T-helper 1 cell treated with Interleukin-12 subunit alpha and Interleukin-12 subunit beta and Interleukin-4 antibody, amounts not matched to agents 30 μg/mL and 1 μg/mL, for 36 hours (primary cell): Measurements from ENCODE around the gene C11orf24.

Experiments
- H3K27ac Mint-ChIP-seq: one replicate; pipeline ENCODE4 v1.8.0; 2021; ENCODE audit warnings: mild to moderate bottlenecking, mixed read lengths
- H3K27me3 Mint-ChIP-seq: one replicate; pipeline ENCODE4 v1.8.0; 2021; ENCODE audit warnings: low read depth, mixed read lengths
- H3K36me3 Mint-ChIP-seq: one replicate; pipeline ENCODE4 v1.8.0; 2021; ENCODE audit warnings: low read depth, mixed read lengths
- H3K4me1 Mint-ChIP-seq: one replicate; pipeline ENCODE4 v1.8.0; 2021; ENCODE audit warnings: low read depth, mixed read lengths
- H3K4me3 Mint-ChIP-seq: one replicate; pipeline ENCODE4 v1.8.0; 2021; ENCODE audit warnings: mild to moderate bottlenecking, moderate library complexity, mixed read lengths
- H3K9me3 Mint-ChIP-seq: one replicate; pipeline ENCODE4 v1.8.0; 2021; ENCODE audit warnings: mixed read lengths

The C11orf24 gene

DNA sequence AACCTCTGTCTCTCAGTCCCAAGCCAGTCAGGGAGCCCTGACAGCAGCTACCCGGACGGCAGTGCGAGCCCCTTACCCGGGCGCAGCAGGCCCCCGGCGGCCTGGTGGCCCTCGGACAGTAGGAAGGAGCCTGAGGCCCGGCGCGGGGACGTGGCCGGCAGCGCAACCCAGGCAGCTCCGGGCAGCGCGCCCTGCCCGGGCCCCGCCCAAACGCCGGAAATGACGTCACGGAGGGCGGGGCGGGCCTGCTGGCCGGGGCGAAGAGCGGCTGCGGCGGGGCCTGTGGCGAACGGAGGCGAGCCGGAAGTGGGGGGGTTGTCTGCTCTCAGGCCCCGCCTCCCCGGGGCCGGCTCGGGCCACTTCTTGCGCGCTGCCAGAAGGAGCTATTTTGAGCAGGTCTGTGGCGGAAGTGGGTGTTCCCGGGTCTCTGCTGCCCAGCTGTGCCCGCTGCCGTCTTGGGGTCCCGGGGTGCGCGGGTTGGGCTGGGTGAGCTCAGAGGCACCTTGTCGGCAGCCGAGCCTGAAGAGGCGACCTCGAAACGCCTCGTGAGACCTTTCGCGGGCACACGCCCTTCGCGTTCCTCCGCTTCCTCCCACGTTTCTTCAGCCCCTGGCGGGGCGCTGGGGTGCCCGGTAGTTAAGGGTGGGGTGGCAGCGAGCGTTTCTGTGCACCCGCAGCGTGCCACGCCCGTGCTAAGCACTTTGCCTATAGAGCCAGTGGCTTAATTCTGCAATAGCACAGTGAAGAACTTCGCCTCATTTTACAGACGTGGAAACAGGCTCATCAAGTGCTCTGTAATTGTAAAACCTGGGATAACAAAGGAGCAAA lies at the start of gene C11orf24:
C11orf24 (minus strand) TSS at position 193 of the 828 bp plus-strand sequence. CDS start 8,206 bp downstream, outside the sequence.
- Mint-ChIP-seq H3K27ac (peak within 1 kb of the TSS; percentile 99), H3K4me1 (peaks cover 19% of the 10 kb centered on the region), H3K9me3 (no peaks in the 10 kb centered on the region), H3K36me3 (no peaks in the 10 kb centered on the region), H3K4me3 (peak within 1 kb of the TSS; percentile 97), H3K27me3 (no peaks in the 10 kb centered on the region)

- peaks cover 3% of the 10 kb centered on the region for H3K36me3 Mint-ChIP-seq
- H3K27me3 Mint-ChIP-seq: no peaks in the 10 kb centered on the region
- no peaks in the 10 kb centered on the region for H3K9me3 Mint-ChIP-seq
- no peak overlapping the region for H3K27ac Mint-ChIP-seq
- H3K4me3 Mint-ChIP-seq: no peak overlapping the region
- H3K4me1 Mint-ChIP-seq: peaks cover 22% of the 10 kb centered on the region
Measured at GRCh38 chr11:68317147-68317785, 45.5 kb upstream of the C11orf24 start.

DNA sequence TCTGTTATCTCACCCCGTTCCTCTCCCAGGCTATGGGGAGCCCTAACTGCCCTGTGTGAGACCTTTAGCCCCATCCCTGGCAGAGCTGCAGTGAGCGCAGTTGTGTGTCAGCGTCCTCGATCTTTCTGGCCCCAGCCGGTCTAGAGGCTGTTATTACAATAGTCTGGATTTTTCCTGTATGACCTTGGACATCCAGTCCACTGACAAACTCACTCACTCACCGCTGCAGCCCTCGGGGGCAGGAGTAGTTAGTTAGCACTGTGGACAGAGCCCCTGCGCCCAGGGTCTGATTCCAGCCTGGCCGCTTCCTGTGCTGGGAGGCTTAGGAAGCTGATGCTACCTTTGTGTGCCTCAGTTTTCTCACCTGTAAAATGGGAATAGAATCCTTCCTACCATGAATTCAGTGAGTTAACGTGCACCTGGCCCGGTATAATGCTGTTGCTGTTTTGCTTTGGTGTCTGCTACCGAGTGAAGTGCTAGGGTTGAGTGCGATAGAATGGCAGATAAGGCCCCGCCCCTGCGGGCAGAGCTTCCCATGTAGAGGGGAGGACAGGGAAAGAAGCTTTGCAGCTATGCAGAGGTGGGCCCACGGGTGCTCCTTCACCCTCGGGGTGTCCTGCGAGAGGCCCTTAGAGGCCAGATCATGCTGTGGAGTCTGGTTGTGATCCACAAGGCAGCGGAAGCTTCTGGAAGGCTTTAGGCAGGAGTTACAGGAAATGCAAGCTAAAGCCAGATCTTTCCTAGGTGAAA lies 43.6 kb upstream of the C11orf24 start:
- peak overlapping the region; percentile 87 for H3K4me3 Mint-ChIP-seq
- peaks cover 3% of the 10 kb centered on the region for H3K27me3 Mint-ChIP-seq
- H3K4me1 Mint-ChIP-seq: peaks cover 34% of the 10 kb centered on the region
- H3K9me3 Mint-ChIP-seq: no peaks in the 10 kb centered on the region
- H3K27ac Mint-ChIP-seq: no peak overlapping the region
- H3K36me3 Mint-ChIP-seq: peaks cover 3% of the 10 kb centered on the region

DNA sequence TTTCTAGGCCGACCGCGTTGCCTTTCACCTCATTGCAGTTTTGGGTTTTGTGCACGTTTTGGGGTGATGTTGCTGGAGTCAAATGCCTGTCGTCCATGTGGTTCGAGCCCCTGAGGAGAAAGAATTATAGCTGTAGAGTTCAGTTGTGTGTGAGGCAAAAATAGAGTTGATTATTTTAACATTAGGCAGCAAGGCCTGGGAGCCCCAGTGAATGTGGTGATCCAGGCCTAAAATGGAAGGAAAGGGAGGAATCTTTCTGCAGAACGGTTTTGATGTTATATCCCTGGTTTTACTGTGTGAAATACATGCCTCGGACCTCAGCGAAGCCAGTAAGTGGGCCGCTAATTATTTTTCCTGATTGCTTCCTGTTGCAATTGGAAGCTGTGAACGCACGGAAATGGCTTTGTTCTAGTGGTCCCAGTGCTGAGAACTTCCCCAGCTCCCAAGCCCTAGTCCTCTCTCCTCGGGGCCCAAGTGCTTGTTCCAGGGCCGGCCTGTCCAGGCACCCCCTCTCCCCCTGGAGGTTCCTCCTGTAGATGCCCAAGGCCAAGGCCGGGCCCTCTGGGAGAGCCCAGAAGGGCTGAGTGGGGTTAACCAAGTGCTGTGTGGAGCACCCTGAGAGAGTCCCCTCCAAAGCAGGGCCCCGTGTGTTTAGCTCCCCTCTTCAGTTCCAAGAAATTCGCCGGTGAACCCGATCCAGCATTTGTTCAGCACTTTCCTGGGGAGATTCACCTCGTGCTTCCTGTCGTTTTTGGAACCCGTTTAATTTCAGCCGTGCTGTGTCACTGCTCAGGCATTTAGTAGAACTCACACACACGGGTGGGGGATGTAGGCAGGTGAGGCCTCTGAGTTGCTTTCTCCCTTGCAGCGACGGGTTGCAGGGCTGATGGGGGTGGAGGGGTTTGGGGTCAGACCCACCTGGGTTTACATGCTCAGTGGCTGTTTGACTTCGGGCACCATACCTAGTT lies 42.7 kb upstream of the C11orf24 start:
- peaks cover 37% of the 10 kb centered on the region for H3K4me1 Mint-ChIP-seq
- peaks cover 3% of the 10 kb centered on the region for H3K27me3 Mint-ChIP-seq

DNA sequence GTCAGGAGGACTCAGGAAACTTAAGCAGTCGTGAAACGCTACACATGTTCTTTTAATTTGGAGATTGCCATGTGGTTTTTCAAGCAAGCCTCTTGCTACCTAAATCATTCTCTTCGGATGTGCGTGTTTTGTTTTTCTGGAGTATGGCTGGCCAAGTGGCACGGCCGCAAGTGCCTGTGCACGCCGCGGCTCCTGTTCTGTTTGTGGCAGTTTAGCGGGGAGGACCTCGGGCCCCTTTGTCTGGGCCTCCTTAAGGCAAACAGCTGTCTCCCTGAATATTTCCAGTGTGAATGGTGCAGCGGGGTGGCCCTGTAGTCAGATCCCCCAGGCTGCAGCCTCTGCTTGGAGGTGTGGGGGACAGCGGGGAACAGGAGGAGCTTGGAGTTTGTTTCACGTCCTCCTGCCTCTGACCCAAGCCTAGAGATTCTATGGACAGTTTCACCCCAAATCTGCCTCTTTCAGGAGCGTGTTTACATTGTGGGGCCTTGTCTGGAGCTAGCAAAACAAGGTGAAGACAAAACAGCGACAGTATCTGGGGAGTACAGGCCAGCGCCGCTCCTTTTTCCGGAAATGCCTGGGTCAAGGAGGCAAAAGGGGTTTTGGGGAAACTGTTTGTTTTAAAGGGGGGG lies 41.9 kb upstream of the C11orf24 start:
- Mint-ChIP-seq H3K4me1 (peaks cover 37% of the 10 kb centered on the region), H3K27ac (peak overlapping the region; percentile 72), H3K36me3 (peaks cover 3% of the 10 kb centered on the region), H3K9me3 (no peaks in the 10 kb centered on the region), H3K4me3 (peak overlapping the region; percentile 87), H3K27me3 (peaks cover 3% of the 10 kb centered on the region)

More for the DNA sequence above, 42.7 kb upstream of the C11orf24 start:
- H3K9me3 Mint-ChIP-seq: no peaks in the 10 kb centered on the region
- no peak overlapping the region for H3K27ac Mint-ChIP-seq
- H3K36me3 Mint-ChIP-seq: peaks cover 3% of the 10 kb centered on the region
- peak overlapping the region; percentile 87 for H3K4me3 Mint-ChIP-seq

GRCh38 chr11:68312780-68313573 lies 41.2 kb upstream of the C11orf24 start:
- Mint-ChIP-seq H3K9me3 (no peaks in the 10 kb centered on the region), H3K36me3 (peaks cover 3% of the 10 kb centered on the region), H3K4me1 (peaks cover 37% of the 10 kb centered on the region), H3K27ac (peak overlapping the region; percentile 72), H3K4me3 (peak overlapping the region; percentile 87), H3K27me3 (peaks cover 3% of the 10 kb centered on the region)

DNA sequence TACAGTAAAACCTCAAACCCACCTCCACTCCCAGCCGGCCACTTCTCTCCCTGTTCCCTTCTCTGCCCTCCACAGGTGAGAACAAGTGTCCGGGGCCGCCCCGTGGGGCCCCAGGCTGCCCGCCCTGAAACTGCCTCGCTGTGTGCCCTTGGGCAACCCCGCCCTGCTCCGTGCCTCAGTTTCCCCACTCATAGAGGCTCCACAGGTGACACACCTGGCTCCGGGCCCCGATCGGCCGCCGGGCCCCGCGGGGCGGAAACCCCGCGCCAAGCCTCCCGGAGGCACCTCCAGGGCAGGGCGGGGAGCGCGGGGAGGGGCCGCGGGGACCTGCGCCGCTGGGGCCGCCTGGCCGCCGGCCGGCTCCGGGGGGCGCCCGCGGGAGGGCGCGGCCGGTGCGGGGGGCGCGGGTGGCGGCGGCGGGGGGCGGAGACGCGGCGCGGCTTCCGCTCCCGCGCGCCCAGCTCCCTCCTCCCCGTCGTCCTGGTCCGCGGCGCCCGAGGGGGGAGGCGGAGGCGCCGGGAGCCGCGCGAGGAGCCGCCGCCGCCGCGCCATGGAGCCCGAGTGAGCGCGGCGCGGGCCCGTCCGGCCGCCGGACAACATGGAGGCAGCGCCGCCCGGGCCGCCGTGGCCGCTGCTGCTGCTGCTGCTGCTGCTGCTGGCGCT lies 40.5 kb upstream of the C11orf24 start, which contains the start of gene LRP5:
LRP5 (plus strand) TSS at position 475 of the 663 bp plus-strand sequence; CDS start at position 599, 124 bp downstream.
- Mint-ChIP-seq H3K4me3 (peak within 1 kb of the TSS; percentile 87), H3K27me3 (peaks cover 3% of the 10 kb centered on the region), H3K36me3 (peaks cover 3% of the 10 kb centered on the region), H3K27ac (peak within 1 kb of the TSS; percentile 72), H3K4me1 (peaks cover 37% of the 10 kb centered on the region), H3K9me3 (no peaks in the 10 kb centered on the region)

DNA sequence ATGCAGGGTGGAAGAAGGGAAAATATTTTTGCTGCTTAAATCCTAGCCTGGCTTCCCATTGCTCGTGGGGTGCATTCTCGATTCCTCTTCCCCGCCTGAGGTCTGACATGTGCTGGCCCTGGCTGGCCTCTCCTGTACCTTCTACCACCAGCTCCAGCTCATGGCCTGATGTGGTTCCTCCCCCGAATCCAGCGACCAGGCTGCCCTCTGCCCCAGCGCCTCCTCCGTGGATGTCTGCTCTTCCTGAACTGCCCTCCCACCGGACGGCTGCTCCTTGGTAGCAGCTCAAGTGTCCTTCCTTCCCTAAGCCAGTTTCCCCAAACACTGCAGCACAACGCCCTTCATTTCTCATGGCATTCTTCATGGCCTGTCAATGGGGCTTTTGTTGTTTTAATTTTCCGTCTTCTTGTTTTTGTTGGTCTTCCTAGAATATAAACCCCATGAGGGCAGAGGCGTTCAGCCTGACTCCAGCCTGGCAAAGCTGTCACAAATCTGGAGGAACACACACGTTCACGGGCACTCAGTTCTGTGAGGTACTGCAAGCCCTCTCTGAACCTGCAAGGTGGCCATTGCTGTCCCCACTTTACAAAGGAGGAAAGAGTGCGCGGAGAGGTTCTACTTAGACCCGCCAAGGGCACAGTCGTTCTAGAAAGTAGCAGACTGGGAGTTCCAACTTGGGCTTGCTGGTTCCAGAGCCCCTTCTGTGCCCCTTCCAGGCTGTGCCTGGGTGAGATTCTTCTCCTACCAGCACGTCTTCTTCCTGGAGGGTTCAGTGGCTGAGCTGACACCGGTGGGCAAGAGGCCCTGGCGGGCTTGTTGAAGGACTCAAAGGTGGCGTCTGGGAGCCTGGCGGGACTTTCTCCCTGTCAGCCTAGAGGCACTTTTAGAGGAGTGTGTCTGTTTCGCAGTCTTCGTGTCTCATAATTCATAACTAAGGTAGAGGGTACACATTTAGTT lies 39.7 kb upstream of the C11orf24 start:
- Mint-ChIP-seq H3K4me3 (peak overlapping the region; percentile 62), H3K9me3 (no peaks in the 10 kb centered on the region), H3K27me3 (peaks cover 3% of the 10 kb centered on the region), H3K4me1 (peaks cover 37% of the 10 kb centered on the region), H3K27ac (no peak overlapping the region), H3K36me3 (peaks cover 3% of the 10 kb centered on the region)

GRCh38 chr11:68309621-68310185 lies 37.9 kb upstream of the C11orf24 start:
- Mint-ChIP-seq H3K27ac (no peak overlapping the region), H3K9me3 (no peaks in the 10 kb centered on the region), H3K36me3 (peaks cover 3% of the 10 kb centered on the region), H3K27me3 (peaks cover 3% of the 10 kb centered on the region), H3K4me3 (no peak overlapping the region), H3K4me1 (peaks cover 32% of the 10 kb centered on the region)

GRCh38 chr11:68308068-68308467 lies 36.3 kb upstream of the C11orf24 start:
- Mint-ChIP-seq H3K36me3 (peaks cover 2% of the 10 kb centered on the region), H3K27ac (no peak overlapping the region), H3K4me1 (peaks cover 24% of the 10 kb centered on the region)

GRCh38 chr11:68306636-68307035 lies 34.9 kb upstream of the C11orf24 start:
- H3K9me3 Mint-ChIP-seq: no peaks in the 10 kb centered on the region
- no peak overlapping the region for H3K27ac Mint-ChIP-seq

More at GRCh38 chr11:68308068-68308467, 36.3 kb upstream of the C11orf24 start:
- Mint-ChIP-seq H3K9me3 (no peaks in the 10 kb centered on the region), H3K27me3 (peaks cover 3% of the 10 kb centered on the region), H3K4me3 (no peak overlapping the region)

More at GRCh38 chr11:68306636-68307035, 34.9 kb upstream of the C11orf24 start:
- H3K36me3 Mint-ChIP-seq: peaks cover 2% of the 10 kb centered on the region
- H3K27me3 Mint-ChIP-seq: peaks cover 3% of the 10 kb centered on the region
- no peak overlapping the region for H3K4me3 Mint-ChIP-seq
- H3K4me1 Mint-ChIP-seq: peaks cover 24% of the 10 kb centered on the region
